Neuronal stem cell (in vitro differentiated cells): Measurements from ENCODE around the gene BRIX1.

Experiments used
- DNase-seq: peaks from one replicate; pipeline ENCODE4 v3.0.0-alpha.2; 2013; ENCODE audit warnings: low spot score
- H2AFZ ChIP-seq: one replicate; pipeline ENCODE4 v1.6.1; 2013; ENCODE audit warnings: mild to moderate bottlenecking, low read length, inconsistent platforms
- H2AK5ac ChIP-seq: 2 replicates; pipeline ENCODE4 v1.6.1; 2013; ENCODE audit warnings: low read depth, mild to moderate bottlenecking, inconsistent platforms, low read length, moderate library complexity, mixed read lengths
- H2BK120ac ChIP-seq: 2 replicates; pipeline ENCODE4 v1.6.1; 2013; ENCODE audit warnings: low read depth, mild to moderate bottlenecking, inconsistent platforms, low read length, moderate library complexity, mixed read lengths
- H2BK12ac ChIP-seq: one replicate; pipeline ENCODE4 v1.6.1; 2013; ENCODE audit warnings: low read length, inconsistent platforms
- H2BK15ac ChIP-seq: 2 replicates; pipeline ENCODE4 v1.6.1; 2013; ENCODE audit warnings: mild to moderate bottlenecking, low read length, inconsistent platforms, mixed read lengths
- H2BK5ac ChIP-seq: one replicate; pipeline ENCODE4 v1.6.1; 2013; ENCODE audit warnings: inconsistent platforms, mild to moderate bottlenecking, low read length, moderate library complexity
- H3K14ac ChIP-seq: one replicate; pipeline ENCODE4 v1.6.1; 2013; ENCODE audit warnings: low read length, inconsistent platforms
- H3K18ac ChIP-seq: 2 replicates; pipeline ENCODE4 v1.6.1; 2013; ENCODE audit warnings: low read length, inconsistent platforms
- H3K23ac ChIP-seq: 2 replicates; pipeline ENCODE4 v1.6.1; 2013; ENCODE audit warnings: low read depth, mild to moderate bottlenecking, mixed read lengths, low read length, inconsistent platforms; ENCODE audit not compliant: poor library complexity
- H3K27ac ChIP-seq: replicated peaks from 3 replicates; pipeline ENCODE4 v1.5.1; 2013; ENCODE audit warnings: low read length, inconsistent platforms
- H3K27me3 ChIP-seq, 3 experiments: 2 replicates each; pipeline ENCODE4 v1.6.1; 2013; ENCODE audit warnings: low read length in 3 of 3, mild to moderate bottlenecking in 2 of 3, inconsistent platforms in 1 of 3, low read depth in 1 of 3, mixed read lengths in 1 of 3, moderate library complexity in 1 of 3; ENCODE audit not compliant: control insufficient read depth in 3 of 3, insufficient read depth in 3 of 3
- H3K36me3 ChIP-seq, 2 donors: replicated peaks in 1 of 2; 2 replicates each; pipeline ENCODE4 v1.6.1; 2013; ENCODE audit warnings: low read length in 2 of 2; ENCODE audit not compliant: control insufficient read depth in 2 of 2, insufficient read depth in 2 of 2
- H3K4ac ChIP-seq: 2 replicates; pipeline ENCODE4 v1.6.1; 2013; ENCODE audit warnings: inconsistent platforms, mild to moderate bottlenecking, low read length, moderate library complexity
- H3K4me1 ChIP-seq, 2 donors: 1 replicate in 1 of 2; 2 replicates in 1 of 2; pipeline ENCODE4 v1.6.1; 2013; ENCODE audit warnings: low read length in 2 of 2, low read depth in 1 of 2; ENCODE audit not compliant: control insufficient read depth in 2 of 2, insufficient read depth in 1 of 2
- H3K4me2 ChIP-seq: one replicate; pipeline ENCODE4 v1.6.1; 2013; ENCODE audit warnings: mild to moderate bottlenecking, low read length, inconsistent platforms; ENCODE audit not compliant: insufficient read depth, poor library complexity, severe bottlenecking
- H3K4me3 ChIP-seq, 2 donors: 2 replicates each; pipeline ENCODE4 v1.5.1; 2013; ENCODE audit warnings: low read length in 2 of 2, mild to moderate bottlenecking in 2 of 2, inconsistent platforms in 1 of 2, moderate library complexity in 1 of 2
- H3K79me1 ChIP-seq: one replicate; pipeline ENCODE4 v1.6.1; 2013; ENCODE audit warnings: low read depth, mild to moderate bottlenecking, inconsistent platforms, low read length, moderate library complexity
- H3K9ac ChIP-seq: one replicate; pipeline ENCODE4 v1.6.1; 2013; ENCODE audit warnings: mild to moderate bottlenecking, low read depth, low read length, inconsistent platforms; ENCODE audit not compliant: poor library complexity
- H3K9me3 ChIP-seq, 2 donors: replicated peaks in 1 of 2; 2 replicates each; pipeline versions ENCODE3 to v1.6.1; 2013; ENCODE audit warnings: low read length in 2 of 2, mild to moderate bottlenecking in 2 of 2, inconsistent platforms in 1 of 2, low read depth in 1 of 2, mixed read lengths in 1 of 2, moderate library complexity in 1 of 2; ENCODE audit not compliant: control insufficient read depth in 2 of 2, insufficient read depth in 1 of 2
- H4K8ac ChIP-seq: one replicate; pipeline ENCODE4 v1.6.1; 2013; ENCODE audit warnings: low read depth, mild to moderate bottlenecking, inconsistent platforms, low read length, moderate library complexity
- H4K91ac ChIP-seq: one replicate; pipeline ENCODE4 v1.6.1; 2013; ENCODE audit warnings: low read length, low read depth, mild to moderate bottlenecking, inconsistent platforms; ENCODE audit not compliant: poor library complexity
- WGBS, 2 donors: extraction: QIAGEN DNeasy Blood & Tissue Kit; methylation state at CpG; one replicate each; pipeline ENCODE4 v1.1.7; 2013; ENCODE audit warnings: missing lambda C conversion rate in 2 of 2, mixed read lengths in 1 of 2; ENCODE audit not compliant: insufficient read length in 2 of 2, insufficient replicate concordance in 1 of 2; ENCODE audit errors: extremely low coverage in 2 of 2; 5-methylcytosine and 5-hydroxymethylcytosine counted together

Gene BRIX1

GRCh38 chr5:34899066-34899465 lies 16.4 kb upstream of the BRIX1 start:
- H2BK15ac ChIP-seq = no peak overlapping the region
- H2BK120ac ChIP-seq = no peak overlapping the region
- no peak overlapping the region for H3K27ac ChIP-seq
- no peak overlapping the region for H4K8ac ChIP-seq
- no peaks in the 10 kb centered on the region for H3K27me3 ChIP-seq
- H3K4me1 ChIP-seq = no peaks in the 10 kb centered on the region
- H3K14ac ChIP-seq = no peak overlapping the region
- no peak overlapping the region for H2BK5ac ChIP-seq
- H3K4me2 ChIP-seq = no peak overlapping the region
- no peak overlapping the region for H3K23ac ChIP-seq
- H2AK5ac ChIP-seq = no peak overlapping the region
- H3K9ac ChIP-seq = no peak overlapping the region
- peaks cover 3 to 24% of the 10 kb centered on the region in 2 donors for H3K36me3 ChIP-seq
- H4K91ac ChIP-seq = no peak overlapping the region
- DNase-seq = no peak
- H3K79me1 ChIP-seq = no peaks in the 10 kb centered on the region
- WGBS, 2 donors = no CpG with 5 or more reads among the region's 2 CpGs
- no peak overlapping the region for H2AFZ ChIP-seq
- H3K4ac ChIP-seq = no peak overlapping the region
- H3K4me3 ChIP-seq = no peak overlapping the region
- no peak overlapping the region for H3K18ac ChIP-seq
- no peak overlapping the region for H2BK12ac ChIP-seq
- H3K9me3 ChIP-seq = no peaks in the 10 kb centered on the region

- no CpG with 5 or more reads among the region's 6 CpGs for WGBS, 2 donors
- no peak overlapping the region for H2BK120ac ChIP-seq
These were observed 14.9 kb upstream of the BRIX1 start for GRCh38 chr5:34900652-34901051.

GRCh38 chr5:34903260-34903659 lies 12.3 kb upstream of the BRIX1 start:
- WGBS, 2 donors = no CpG with 5 or more reads among the region's 1 CpG
- H3K23ac ChIP-seq = no peak overlapping the region
- no peak for DNase-seq

More at GRCh38 chr5:34900652-34901051, 14.9 kb upstream of the BRIX1 start:
- no peaks in the 10 kb centered on the region for H3K9me3 ChIP-seq
- no peak overlapping the region for H3K23ac ChIP-seq
- no peak overlapping the region for H2BK15ac ChIP-seq
- no peak overlapping the region for H2BK5ac ChIP-seq
- no peak overlapping the region for H4K91ac ChIP-seq
- H3K27me3 ChIP-seq = no peaks in the 10 kb centered on the region
- no peak overlapping the region for H2AK5ac ChIP-seq
- no peak overlapping the region for H3K14ac ChIP-seq
- H3K36me3 ChIP-seq = peaks cover 5 to 36% of the 10 kb centered on the region in 2 donors
- H3K4ac ChIP-seq = no peak overlapping the region
- no peak overlapping the region for H3K9ac ChIP-seq
- H3K4me3 ChIP-seq = no peak overlapping the region
- H2BK12ac ChIP-seq = no peak overlapping the region
- H3K4me2 ChIP-seq = no peak overlapping the region
- H3K18ac ChIP-seq = no peak overlapping the region
- no peak for DNase-seq
- H3K4me1 ChIP-seq = no peaks in the 10 kb centered on the region
- no peak overlapping the region for H4K8ac ChIP-seq
- no peaks in the 10 kb centered on the region for H3K79me1 ChIP-seq
- no peak overlapping the region for H2AFZ ChIP-seq
- no peak overlapping the region for H3K27ac ChIP-seq

GRCh38 chr5:34905564-34905963 lies 9.9 kb upstream of the BRIX1 start:
- Histone ChIP-seq H4K91ac (no peak overlapping the region), H2AFZ (no peak overlapping the region), H2BK120ac (no peak overlapping the region), H2BK5ac (no peak overlapping the region), H3K18ac (no peak overlapping the region), H3K23ac (no peak overlapping the region), H2BK12ac (no peak overlapping the region), H3K4me2 (no peak overlapping the region), H3K4me1 (no peaks in the 10 kb centered on the region), H3K4me3 (no peak overlapping the region), H3K9ac (no peak overlapping the region), H4K8ac (no peak overlapping the region), H3K79me1 (no peaks in the 10 kb centered on the region), H3K9me3 (no peaks in the 10 kb centered on the region), H2AK5ac (no peak overlapping the region), H3K14ac (no peak overlapping the region), H3K4ac (no peak overlapping the region), H3K27me3 (no peaks in the 10 kb centered on the region), H3K36me3 (peaks cover 11 to 71% of the 10 kb centered on the region in 2 donors), H3K27ac (no peak overlapping the region), H2BK15ac (no peak overlapping the region)
- WGBS, 2 donors = no CpG with 5 or more reads among the region's 2 CpGs
- no peak for DNase-seq

More at GRCh38 chr5:34903260-34903659, 12.3 kb upstream of the BRIX1 start:
- Histone ChIP-seq H3K4me3 (no peak overlapping the region), H3K27me3 (no peaks in the 10 kb centered on the region), H3K4ac (no peak overlapping the region), H2BK120ac (no peak overlapping the region), H3K36me3 (peaks cover 7 to 54% of the 10 kb centered on the region in 2 donors), H2AFZ (no peak overlapping the region), H3K14ac (no peak overlapping the region), H3K79me1 (no peaks in the 10 kb centered on the region), H4K8ac (no peak overlapping the region), H3K27ac (no peak overlapping the region), H2BK5ac (no peak overlapping the region), H3K4me2 (no peak overlapping the region), H3K9ac (no peak overlapping the region), H3K9me3 (no peaks in the 10 kb centered on the region), H3K4me1 (no peaks in the 10 kb centered on the region), H4K91ac (no peak overlapping the region), H2AK5ac (no peak overlapping the region), H2BK12ac (no peak overlapping the region), H3K18ac (no peak overlapping the region), H2BK15ac (no peak overlapping the region)
